Neutrophil (primary cell): ENCODE measurements around the gene SMOC2.

ENCODE experiments used
- H3K27ac ChIP-seq: fragments of 200-600 bp; sonication (generic); 2 replicates; pipeline ENCODE4 v1.5.1; 2016; ENCODE audit warnings: mild to moderate bottlenecking, moderate library complexity
- H3K27me3 ChIP-seq: fragments of 200-600 bp; sonication (generic); 2 replicates; pipeline ENCODE4 v1.6.0; 2016; ENCODE audit warnings: mild to moderate bottlenecking
- H3K36me3 ChIP-seq: fragments of 200-600 bp; sonication (generic); 2 replicates; pipeline ENCODE4 v1.5.1; 2017
- H3K4me1 ChIP-seq, 2 experiments: fragments of 200-600 bp in 1 of 2; sonication (generic) in 1 of 2; 1 replicate in 1 of 2; 2 replicates in 1 of 2; pipeline versions ENCODE4 v1.5.1 to v1.6.1; 2013 to 2016; ENCODE audit warnings: low read depth in 1 of 2, low read length in 1 of 2, mild to moderate bottlenecking in 1 of 2, moderate library complexity in 1 of 2; ENCODE audit not compliant: control insufficient read depth in 1 of 2, insufficient read depth in 1 of 2
- H3K4me3 ChIP-seq, 2 experiments: fragments of 200-600 bp in 1 of 2; sonication (generic) in 1 of 2; 1 replicate in 1 of 2; 2 replicates in 1 of 2; pipeline ENCODE4 v1.5.1; 2013 to 2016; ENCODE audit warnings: low read depth in 1 of 2, low read length in 1 of 2, mild to moderate bottlenecking in 1 of 2, moderate library complexity in 1 of 2
- H3K9me3 ChIP-seq: fragments of 200-600 bp; sonication (generic); 2 replicates; pipeline ENCODE4 v1.5.1; 2016
- TF ChIP-seq, protein P1 (sequence below): fragments of 200-600 bp; sonication (generic); IDR thresholded peaks from 2 replicates; pipeline ENCODE4 v1.5.1; 2016; ENCODE audit warnings: antibody characterized with exemption

The SMOC2 gene

DNA sequence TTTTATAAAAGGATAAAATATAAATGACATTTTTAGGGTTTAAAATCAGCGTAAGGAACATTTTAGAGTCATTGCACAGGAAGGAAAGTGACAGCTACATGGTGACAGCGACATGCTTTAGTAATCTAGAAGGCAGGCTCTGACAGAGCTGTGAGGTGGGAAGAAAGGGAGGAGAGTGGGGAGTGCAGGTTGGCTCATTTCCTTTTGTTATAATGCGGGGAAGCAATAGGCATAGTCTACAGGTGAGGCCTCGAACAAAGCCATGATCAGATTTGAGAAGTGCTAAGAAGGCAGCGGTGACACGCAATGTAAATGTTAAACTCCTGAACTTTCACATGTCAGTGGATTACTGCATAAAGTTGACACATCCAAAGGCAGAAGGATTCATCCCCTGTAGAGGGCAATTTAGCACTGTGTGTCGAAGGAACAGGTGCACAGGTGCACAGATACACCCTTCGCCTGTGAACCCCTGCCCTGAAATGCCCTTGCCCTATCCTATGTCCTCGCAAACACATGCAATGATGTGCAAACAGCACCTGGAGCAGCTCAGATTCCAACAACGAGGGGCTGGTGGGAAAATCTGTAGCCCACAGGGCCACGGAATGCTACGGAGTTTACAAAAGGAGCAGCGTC lies 32.4 kb upstream of the SMOC2 start:
- Histone ChIP-seq H3K4me3 (no peak overlapping the region), H3K27me3 (no peaks in the 10 kb centered on the region), H3K9me3 (no peaks in the 10 kb centered on the region), H3K4me1 (no peaks in the 10 kb centered on the region), H3K36me3 (no peaks in the 10 kb centered on the region), H3K27ac (no peak overlapping the region)
- TF ChIP-seq, protein P1, sequence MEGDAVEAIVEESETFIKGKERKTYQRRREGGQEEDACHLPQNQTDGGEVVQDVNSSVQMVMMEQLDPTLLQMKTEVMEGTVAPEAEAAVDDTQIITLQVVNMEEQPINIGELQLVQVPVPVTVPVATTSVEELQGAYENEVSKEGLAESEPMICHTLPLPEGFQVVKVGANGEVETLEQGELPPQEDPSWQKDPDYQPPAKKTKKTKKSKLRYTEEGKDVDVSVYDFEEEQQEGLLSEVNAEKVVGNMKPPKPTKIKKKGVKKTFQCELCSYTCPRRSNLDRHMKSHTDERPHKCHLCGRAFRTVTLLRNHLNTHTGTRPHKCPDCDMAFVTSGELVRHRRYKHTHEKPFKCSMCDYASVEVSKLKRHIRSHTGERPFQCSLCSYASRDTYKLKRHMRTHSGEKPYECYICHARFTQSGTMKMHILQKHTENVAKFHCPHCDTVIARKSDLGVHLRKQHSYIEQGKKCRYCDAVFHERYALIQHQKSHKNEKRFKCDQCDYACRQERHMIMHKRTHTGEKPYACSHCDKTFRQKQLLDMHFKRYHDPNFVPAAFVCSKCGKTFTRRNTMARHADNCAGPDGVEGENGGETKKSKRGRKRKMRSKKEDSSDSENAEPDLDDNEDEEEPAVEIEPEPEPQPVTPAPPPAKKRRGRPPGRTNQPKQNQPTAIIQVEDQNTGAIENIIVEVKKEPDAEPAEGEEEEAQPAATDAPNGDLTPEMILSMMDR, result no peak

DNA sequence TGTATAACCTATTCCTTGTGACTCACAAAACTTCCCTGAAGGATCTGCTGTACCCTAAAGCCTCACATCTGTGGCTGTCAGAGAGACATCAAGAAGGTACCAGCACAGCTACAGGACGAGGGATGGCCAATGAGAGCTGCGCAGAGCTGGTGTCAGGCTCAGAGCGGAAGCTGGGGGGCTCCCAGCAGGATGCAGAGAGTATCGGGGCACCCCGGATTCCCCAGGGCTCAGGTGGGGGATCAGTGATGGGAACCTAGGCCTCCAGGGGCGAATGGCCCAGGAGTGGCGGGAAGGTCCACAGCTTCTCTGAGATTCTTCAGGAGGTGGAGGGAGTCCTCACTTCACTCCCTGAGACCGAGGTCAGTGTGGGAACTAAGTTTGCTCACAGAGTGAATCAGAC lies 30.9 kb upstream of the SMOC2 start:
- Histone ChIP-seq H3K4me1 (no peaks in the 10 kb centered on the region), H3K4me3 (no peak overlapping the region), H3K27ac (no peak overlapping the region), H3K9me3 (no peaks in the 10 kb centered on the region), H3K36me3 (no peaks in the 10 kb centered on the region), H3K27me3 (no peaks in the 10 kb centered on the region)
- TF ChIP-seq, protein P1, result no peak

DNA sequence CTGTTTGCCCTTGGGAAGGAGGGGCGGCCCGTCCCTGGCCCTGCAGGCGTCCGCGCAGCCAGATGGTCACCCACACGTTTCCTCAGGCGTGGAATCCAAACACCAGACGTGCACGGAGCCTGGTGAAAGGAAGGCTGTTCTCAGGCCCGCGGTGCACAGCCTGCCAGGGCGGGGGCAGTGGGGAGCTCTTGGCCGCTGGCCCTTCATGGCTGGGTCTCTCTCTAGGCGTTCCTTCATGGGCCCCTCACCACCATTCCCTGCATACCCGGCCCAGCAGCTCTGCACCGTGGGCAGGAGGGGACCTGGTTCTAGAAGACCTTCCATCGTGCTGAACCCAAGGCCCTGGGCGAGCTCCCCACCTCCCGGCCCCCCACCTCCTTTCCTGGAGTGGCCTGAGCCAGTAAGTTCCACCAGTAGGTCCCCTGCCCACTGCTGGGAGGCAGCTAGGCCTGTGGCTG lies 30.4 kb upstream of the SMOC2 start:
- Histone ChIP-seq H3K4me1 (no peaks in the 10 kb centered on the region), H3K27ac (no peak overlapping the region), H3K36me3 (no peaks in the 10 kb centered on the region), H3K9me3 (no peaks in the 10 kb centered on the region), H3K4me3 (no peak overlapping the region), H3K27me3 (no peaks in the 10 kb centered on the region)
- TF ChIP-seq, protein P1, result no peak

DNA sequence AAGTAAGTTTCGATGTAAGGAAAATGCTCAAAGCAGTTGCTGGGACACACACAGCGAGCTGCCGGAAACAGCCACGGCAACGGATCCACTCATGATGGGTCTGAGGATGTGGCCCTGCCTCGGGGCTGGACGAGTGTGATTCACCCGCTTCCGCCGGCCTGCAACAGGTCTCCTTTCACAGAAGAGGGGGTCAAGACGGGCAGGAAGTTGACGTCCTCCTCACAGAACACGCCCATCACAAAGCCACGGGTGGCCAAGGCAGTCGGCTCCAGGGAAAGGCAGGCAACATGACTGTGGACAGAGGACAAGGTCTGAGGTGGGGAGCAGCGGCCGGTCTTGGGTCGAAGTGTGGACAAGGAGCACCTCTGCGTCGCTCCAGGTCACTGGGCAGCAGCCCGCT lies 29.9 kb upstream of the SMOC2 start:
- Histone ChIP-seq H3K4me3 (no peak overlapping the region), H3K9me3 (no peaks in the 10 kb centered on the region)

DNA sequence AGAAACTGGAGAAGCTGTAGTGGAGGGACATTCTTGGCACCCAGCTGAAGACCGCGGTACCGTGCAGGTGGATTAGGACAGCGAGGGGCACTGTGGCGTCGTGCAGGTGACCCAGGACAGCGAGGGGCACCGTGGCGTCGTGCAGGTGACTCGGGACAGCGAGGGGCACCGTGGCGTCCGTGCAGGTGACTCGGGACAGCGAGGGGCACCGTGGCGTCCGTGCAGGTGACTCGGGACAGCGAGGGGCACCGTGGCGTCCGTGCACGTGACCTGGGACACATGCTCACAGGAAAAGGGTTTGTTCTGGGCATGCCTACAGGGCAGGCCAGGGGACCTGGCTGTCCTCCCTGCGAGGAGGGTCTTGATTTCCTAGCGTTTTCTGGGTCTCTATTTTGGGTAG lies 29.2 kb upstream of the SMOC2 start:
- Histone ChIP-seq H3K4me1 (no peaks in the 10 kb centered on the region), H3K27me3 (no peaks in the 10 kb centered on the region), H3K36me3 (no peaks in the 10 kb centered on the region), H3K27ac (no peak overlapping the region), H3K9me3 (no peaks in the 10 kb centered on the region), H3K4me3 (no peak overlapping the region)
- TF ChIP-seq, protein P1, result no peak

More for the DNA sequence above, 29.9 kb upstream of the SMOC2 start:
- no peaks in the 10 kb centered on the region for H3K36me3 ChIP-seq
- TF ChIP-seq, protein P1, result no peak
- H3K27me3 ChIP-seq, result no peaks in the 10 kb centered on the region
- H3K4me1 ChIP-seq, result no peaks in the 10 kb centered on the region
- H3K27ac ChIP-seq, result no peak overlapping the region
